ENCODE data around the gene SH3PXD2A. TPM values are rescaled to one million over a fixed set of nuclear protein-coding genes. Genes with fewer than 3 reads are reported as not detected.

SH3PXD2A gene
- total RNA-seq, 2 donors from 2014 or later, result 8.7 to 13.7 TPM

DNA sequence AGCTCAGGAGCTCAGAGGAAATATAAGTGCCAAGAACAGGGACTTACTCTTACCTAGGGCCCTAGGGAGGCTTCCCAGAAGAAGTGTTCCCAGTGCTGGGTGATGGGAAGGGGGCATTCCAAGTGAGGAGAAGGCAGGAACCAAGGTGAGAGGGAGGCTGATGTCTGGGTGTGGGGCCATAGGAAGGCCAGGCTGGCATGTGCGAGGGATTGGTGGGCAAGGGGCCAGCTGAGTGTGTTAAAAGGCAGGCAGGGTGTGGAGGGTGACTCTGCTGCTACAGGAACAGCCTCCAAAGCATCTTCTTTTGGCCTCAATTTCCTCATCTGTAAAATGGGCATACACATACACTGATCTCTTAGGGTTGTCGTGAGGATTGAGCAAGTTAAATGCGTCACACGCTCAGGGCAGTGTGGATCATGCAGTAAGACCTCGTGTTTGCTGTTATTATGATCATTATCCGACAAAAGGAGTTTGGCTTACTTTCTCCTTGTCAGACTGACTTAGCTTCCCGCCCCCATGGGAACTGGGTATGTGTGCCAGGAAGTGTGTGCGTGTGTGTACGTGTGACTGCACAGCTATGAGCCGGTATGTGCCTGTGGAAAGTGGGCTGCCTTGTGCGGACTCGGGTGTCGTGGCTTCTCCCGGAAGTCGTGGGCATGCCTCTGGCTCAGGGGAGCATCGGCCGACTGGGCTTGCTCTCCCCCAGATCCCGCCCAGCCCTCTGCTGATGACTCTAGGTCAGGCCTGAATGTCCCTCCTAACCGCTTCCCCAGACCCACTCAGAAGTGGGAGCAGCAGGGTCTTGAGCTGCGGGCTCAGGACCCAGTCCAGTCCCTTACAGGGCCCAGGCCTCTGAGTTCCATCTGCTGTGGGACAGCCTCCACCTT lies 302.3 kb downstream of the SH3PXD2A start:
- Mint-ChIP-seq H3K9me3 (no peaks in the 10 kb centered on the region), H3K36me3 (no peaks in the 10 kb centered on the region), H3K27ac (peak overlapping the region in 1 of 2 donors; percentile 18)
- DNase-seq (ENCODE audit: low spot score in 2 of 2) (no peak), ATAC-seq (no peak)

DNA sequence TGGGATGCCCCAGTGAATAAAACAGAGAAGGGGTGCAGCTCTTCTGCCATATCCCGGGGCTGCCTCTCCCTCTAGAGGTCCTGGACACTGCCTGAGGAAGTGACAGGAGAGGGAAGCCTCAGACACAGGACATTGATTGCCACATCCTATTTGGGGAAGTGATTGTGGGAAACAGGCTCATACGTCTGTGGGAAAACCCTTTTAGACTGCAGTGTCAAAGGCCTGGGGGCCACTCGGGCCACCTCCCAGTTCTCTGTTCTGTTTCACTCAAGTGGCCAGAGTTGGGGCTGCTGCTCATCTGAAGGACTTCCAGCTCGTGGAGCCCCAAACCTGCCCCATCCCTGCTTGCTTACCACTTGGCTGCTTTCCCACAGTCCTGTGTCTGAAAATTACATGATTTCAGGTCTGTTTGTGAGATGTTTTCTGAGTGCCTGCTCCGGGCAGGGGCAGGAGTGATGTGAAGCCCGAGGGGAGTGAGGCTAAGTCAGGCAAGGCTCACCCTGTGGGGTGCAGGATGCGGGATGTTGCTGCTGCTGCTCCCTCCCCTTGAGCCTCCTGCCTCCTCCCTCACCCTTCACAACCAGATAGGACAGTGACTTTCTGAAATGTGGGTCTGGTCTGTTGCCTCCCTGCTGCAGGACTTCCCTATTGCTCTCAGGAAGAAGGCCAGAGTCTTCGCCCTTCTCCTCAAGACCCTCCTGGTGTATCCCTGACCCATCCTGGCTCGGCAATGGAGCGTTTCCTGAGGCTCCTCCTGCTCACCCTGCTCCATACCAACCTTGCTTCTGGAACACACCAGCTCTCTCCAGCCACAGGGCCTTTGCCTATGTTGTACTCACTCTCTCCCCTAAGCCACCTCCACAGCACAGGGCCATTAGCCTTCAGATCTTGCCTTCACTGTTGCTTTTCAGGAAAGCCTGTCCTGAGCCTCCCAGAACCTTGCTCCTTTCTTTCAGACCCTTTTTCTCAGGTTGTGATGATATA lies 303.5 kb downstream of the SH3PXD2A start:
- DNase-seq (ENCODE audit: low spot score in 2 of 2) (no peak), ATAC-seq (no peak)
- no peaks in the 10 kb centered on the region for H3K36me3 Mint-ChIP-seq
- no peak overlapping the region for H3K27ac Mint-ChIP-seq
- no peaks in the 10 kb centered on the region for H3K9me3 Mint-ChIP-seq

DNA sequence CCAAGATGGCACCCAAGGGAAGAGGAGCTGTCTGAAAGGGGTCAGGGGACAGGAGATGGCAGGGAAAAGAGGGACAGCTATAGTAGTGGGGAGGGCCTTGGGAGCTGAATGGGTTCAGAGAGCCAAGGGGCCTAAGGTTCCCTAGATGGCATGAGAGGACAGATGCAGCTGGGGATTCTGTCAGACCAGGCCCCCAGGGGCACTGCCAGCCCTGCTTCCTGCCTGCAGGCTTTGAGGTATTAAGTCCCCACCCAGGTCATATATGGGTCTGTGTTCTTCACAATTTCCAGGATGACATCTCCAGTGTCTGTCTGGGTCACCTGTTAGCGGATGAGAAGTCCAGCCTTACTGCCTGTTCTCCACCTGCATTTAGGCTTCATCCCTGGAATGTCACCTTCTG lies 305.1 kb downstream of the SH3PXD2A start:
- no peaks in the 10 kb centered on the region for H3K36me3 Mint-ChIP-seq
- ATAC-seq (no peak), DNase-seq (ENCODE audit: low spot score in 2 of 2) (no peak)
- no peak overlapping the region for H3K27ac Mint-ChIP-seq
- no peaks in the 10 kb centered on the region for H3K9me3 Mint-ChIP-seq

DNA sequence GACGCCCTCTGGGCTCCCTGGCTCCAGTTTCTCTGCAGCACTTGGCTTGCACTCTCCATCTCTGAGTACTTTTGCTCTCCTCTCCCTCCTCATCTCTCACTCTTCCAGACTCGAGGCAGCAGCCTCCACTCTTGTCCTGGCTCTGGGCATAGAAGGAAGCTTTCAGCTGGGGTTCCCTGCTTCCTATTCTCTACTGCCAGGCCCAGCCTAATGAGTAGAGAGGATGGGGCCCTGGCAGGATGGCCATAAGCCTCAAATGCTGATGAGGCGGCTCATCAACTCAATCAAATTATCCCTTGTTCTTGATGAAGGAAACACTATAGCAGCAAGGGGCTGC lies 306.1 kb downstream of the SH3PXD2A start:
- Mint-ChIP-seq H3K9me3 (no peaks in the 10 kb centered on the region), H3K27ac (peak overlapping the region in 1 of 2 donors; percentile 78), H3K36me3 (no peaks in the 10 kb centered on the region)
- DNase-seq (ENCODE audit: low spot score in 2 of 2) (no peak), ATAC-seq (no peak)

DNA sequence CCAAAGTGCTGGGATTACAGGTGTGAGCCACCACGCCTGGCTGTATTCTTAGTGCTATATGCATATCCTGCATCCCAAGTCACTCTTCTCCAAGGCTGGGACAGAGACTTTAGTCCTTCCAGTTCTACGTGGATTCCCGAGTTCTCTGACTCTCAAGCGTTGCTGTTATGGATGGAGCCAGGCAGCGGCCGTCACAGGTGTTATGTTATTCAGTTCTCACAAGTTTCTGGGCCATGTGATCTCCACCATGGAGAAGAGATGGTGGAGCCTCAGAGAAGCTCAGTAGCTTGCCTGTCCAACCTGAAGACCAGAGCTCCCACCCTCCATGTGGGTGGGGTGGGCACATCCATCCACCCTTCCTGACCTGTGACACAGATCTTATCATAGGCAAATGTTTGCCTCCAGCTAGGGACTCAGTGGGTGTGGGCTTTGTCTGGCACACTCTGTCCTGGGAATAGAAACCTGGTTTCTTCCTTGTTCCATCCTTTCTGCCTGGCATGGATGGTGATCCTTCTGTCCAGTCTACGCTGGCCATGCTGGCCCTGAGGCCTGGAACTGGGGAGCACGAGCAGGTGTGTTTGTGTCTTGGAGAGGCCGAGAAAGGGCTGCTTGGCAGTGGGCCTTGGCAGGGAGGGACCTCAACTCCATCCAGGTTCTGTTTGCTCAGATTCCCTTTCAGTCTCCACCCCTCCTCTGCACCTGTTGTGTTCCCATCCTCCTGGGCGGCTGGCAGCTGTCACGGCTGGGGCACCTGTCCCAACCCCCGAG lies 306.6 kb downstream of the SH3PXD2A start:
- ATAC-seq (no peak), DNase-seq (ENCODE audit: low spot score in 2 of 2) (no peak)
- no peak overlapping the region for H3K27ac Mint-ChIP-seq
- H3K9me3 Mint-ChIP-seq, result no peaks in the 10 kb centered on the region
- no peaks in the 10 kb centered on the region for H3K36me3 Mint-ChIP-seq

DNA sequence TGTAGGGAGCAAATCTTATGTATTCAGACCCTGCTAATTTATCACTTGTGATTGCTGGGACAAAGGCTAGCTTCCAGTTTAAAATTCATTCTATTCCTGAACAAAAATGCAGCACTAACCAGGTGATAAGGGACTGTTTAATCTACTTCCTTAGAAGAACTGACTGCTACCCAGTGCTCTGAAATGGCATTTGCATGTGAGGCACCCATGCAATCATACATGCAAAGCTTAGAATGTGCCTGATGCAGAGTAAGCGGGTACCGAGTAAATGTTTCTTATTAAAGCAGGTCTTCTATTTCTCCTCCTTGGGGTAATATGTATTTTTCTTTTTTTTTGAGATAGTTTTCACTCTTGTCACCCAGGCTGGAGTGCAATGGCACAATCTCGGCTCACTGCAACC lies 307.4 kb downstream of the SH3PXD2A start:
- no peak for ATAC-seq
- H3K9me3 Mint-ChIP-seq, result no peaks in the 10 kb centered on the region

DNA sequence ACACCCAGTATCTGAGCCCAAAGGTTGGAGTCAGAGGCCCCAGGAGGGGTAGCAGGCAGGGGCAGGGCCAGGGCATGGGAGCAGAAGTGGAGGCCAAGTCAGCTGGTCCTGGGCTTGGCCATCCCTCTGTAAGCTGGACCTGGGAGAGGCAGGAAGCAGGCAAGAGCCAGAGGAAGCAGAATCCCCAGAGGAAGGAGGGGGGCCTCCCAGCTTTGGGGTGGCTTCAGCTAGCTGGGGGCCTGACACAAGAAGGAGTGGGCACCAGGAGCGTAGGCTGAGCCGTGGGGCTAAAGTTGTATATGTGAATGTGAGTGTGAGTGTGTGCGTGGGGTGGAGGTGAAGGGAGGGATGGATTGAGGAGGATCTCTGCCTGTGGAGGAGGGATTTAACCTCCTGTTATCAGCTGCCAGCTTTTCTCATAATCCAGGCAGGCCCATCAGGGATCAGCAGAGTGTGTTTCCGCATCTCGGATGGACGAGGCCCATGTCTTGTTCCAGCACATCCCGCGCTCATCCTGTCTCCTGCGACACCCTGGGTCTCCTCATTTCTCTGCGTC lies 307.9 kb downstream of the SH3PXD2A start:
- no peaks in the 10 kb centered on the region for H3K36me3 Mint-ChIP-seq
- H3K9me3 Mint-ChIP-seq, result no peaks in the 10 kb centered on the region
- H3K27ac Mint-ChIP-seq, result peak overlapping the region; percentile 69 to 84
- DNase-seq (ENCODE audit: low spot score in 2 of 2) (no peak), ATAC-seq (no peak)

More for the DNA sequence above, 307.4 kb downstream of the SH3PXD2A start:
- H3K27ac Mint-ChIP-seq, result peak overlapping the region in 1 of 2 donors; percentile 69
- no peak for DNase-seq (ENCODE audit: low spot score in 2 of 2)
- H3K36me3 Mint-ChIP-seq, result no peaks in the 10 kb centered on the region

DNA sequence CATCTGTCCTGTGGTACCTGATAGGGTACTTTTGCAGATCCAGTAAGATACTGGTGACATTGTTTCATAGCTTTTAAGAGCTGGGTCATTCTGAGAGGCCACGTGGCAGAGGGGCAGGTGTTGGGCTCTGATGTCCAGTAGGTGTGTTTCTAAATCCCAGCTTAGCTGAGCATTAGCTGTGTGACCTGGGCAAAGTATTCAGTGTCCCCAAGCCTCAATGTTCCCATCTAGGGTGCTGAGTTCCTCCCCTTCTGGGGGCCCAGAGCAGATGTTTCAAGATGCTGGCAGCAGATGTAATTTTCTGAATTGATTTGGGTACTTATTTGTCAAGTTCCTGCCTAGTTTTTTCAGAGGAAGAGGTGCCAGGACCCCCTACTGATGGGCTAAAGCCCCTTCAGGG lies 309.0 kb downstream of the SH3PXD2A start:
- Mint-ChIP-seq H3K9me3 (no peaks in the 10 kb centered on the region), H3K27ac (no peak overlapping the region), H3K36me3 (no peaks in the 10 kb centered on the region)
- DNase-seq (ENCODE audit: low spot score in 2 of 2) (no peak), ATAC-seq (no peak)

DNA sequence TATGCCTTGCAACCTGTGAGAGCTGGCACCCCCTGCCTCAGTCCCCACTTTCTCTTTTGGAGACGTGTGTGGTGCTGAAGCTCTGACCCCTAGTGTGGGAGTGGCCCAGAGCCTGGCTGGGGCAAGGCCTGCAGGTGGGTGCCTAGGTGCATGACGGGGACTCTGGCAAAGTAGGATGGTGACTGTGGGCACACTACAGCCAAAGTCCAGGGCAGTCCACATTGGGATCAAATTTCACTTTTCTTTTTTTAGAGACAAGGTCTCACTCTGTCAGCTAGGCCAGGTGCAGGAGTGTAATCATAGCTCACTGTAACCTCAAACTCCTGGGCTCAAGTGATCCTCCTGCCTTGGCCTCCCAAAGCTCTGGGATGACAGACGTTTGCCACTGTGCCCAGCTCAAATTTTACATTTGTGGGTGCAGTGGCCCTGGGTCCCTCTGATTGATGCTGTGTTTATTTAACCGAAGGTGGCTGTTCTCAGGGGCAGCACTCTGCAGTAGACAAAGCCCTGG lies 309.6 kb downstream of the SH3PXD2A start:
- DNase-seq (ENCODE audit: low spot score in 2 of 2) (no peak), ATAC-seq (no peak)
- H3K36me3 Mint-ChIP-seq, result no peaks in the 10 kb centered on the region
- no peaks in the 10 kb centered on the region for H3K9me3 Mint-ChIP-seq
- H3K27ac Mint-ChIP-seq, result no peak overlapping the region

DNA sequence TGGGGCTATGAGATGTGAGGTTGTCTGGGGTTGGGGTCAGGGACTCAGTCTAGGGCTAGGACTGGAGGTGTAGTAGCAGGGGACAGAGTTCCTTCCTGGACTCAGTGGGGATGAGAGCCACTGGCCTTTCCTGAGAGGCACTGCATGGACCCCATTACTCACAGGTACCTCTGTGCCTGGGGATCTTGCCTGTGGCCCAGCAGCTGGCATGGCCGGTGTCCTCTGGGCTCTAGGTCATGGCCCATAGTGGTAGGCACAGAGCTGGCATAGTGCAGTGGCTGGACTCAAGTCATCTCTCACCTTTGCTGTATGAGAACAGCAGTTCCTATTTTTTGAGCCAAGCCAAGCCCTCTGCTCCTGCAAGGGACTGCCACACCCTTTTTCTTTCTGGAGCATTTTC lies 310.0 kb downstream of the SH3PXD2A start:
- H3K9me3 Mint-ChIP-seq, result no peaks in the 10 kb centered on the region
- H3K36me3 Mint-ChIP-seq, result no peaks in the 10 kb centered on the region
- ATAC-seq (no peak), DNase-seq (ENCODE audit: low spot score in 2 of 2) (no peak)
- H3K27ac Mint-ChIP-seq, result no peak overlapping the region

DNA sequence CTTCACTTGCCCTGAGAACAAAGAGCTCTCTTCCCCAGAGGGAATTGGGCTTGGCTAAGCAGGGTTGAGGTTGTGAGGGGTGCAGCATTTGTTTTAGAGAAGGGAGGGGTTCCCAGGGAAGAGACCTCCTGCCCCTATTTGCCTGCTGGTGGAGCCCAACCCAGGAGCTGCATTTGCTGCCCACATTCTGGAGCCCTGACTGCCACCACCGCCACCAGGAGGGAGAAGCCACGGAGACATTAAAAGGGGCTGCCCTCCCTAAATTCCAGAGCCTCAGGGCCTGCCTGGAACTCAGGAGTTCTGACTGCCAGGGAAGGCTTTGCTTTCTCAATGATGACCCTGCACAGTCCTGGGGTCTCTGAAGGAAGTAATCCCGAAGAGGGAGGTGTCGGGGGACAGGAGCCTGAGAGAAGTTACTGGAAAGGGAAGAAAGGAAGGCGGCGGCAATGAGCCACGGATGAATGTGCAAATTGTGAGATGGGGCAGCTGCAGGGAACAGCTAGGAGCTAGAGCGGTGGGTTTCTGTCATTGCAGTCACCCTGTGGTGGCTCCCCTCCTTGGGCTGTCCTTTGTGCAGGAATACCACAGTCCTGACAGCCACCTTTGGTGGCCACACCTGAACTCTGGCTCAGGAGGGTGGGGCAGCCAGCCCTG lies 310.6 kb downstream of the SH3PXD2A start:
- no peak for ATAC-seq
- Mint-ChIP-seq H3K27ac (no peak overlapping the region), H3K9me3 (no peaks in the 10 kb centered on the region), H3K36me3 (no peaks in the 10 kb centered on the region)
- DNase-seq (ENCODE audit: low spot score in 2 of 2), result no peak

Other genes starting within 250 kb of the SH3PXD2A start
- 10 to 100 TPM; 38.6 to 54.5 TPM for gene STN1, start 62.6 kb upstream of the SH3PXD2A start, total RNA-seq
- 10 to 100 TPM; 21.7 to 24.1 TPM for gene SLK, start 111.6 kb upstream of the SH3PXD2A start, total RNA-seq
- not detected for gene COL17A1, start 230.3 kb upstream of the SH3PXD2A start, total RNA-seq

All from activated naive CD4-positive, alpha-beta T cell treated with anti-CD3 and anti-CD28 coated beads, Interleukin-2, amount 50 U/mL, for 72 hours (primary cell).